OCI-LY3 (cell line): ENCODE measurements around the gene PLA2G4E.

Source experiments
- EZH2phosphoT487 ChIP-seq: fragments of 200-600 bp; shearing (Covaris generic); IDR thresholded peaks from 2 replicates; pipeline ENCODE4 v1.6.1; 2018; ENCODE audit warnings: antibody characterized with exemption, mixed run types, low read depth
- TF ChIP-seq, protein P1 (sequence below): fragments of 200-600, 300-600 bp; sonication (generic); IDR thresholded peaks from 2 replicates; pipeline ENCODE4 v1.5.1; 2014; ENCODE audit warnings: antibody characterized with exemption, low read length, low read depth

DNA sequence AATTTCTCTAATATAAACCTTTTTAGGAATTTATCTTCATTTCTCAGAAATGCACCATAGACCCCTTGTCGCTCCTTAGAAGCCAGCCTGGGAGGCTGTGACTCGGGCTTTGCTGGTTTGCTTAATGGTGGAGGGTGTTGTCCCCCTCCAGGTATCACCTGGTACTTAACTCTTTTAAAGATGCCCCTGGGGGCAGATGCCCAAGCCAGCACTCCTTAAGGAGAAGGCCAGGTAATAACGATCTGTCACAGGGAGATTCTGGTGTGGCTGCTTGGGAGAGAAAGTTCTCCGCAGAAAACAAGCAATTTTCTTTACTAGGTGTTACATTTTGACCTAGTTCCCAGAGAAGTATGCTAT is 70.7 kb downstream of the PLA2G4E start:
- TF ChIP-seq, protein P1, sequence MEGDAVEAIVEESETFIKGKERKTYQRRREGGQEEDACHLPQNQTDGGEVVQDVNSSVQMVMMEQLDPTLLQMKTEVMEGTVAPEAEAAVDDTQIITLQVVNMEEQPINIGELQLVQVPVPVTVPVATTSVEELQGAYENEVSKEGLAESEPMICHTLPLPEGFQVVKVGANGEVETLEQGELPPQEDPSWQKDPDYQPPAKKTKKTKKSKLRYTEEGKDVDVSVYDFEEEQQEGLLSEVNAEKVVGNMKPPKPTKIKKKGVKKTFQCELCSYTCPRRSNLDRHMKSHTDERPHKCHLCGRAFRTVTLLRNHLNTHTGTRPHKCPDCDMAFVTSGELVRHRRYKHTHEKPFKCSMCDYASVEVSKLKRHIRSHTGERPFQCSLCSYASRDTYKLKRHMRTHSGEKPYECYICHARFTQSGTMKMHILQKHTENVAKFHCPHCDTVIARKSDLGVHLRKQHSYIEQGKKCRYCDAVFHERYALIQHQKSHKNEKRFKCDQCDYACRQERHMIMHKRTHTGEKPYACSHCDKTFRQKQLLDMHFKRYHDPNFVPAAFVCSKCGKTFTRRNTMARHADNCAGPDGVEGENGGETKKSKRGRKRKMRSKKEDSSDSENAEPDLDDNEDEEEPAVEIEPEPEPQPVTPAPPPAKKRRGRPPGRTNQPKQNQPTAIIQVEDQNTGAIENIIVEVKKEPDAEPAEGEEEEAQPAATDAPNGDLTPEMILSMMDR, result no peak
- TF ChIP-seq EZH2phosphoT487, result no peak
